IPS-20b (cell line): ENCODE data around the gene RAN.

Experiments
- H3K27ac ChIP-seq: one replicate; pipeline ENCODE4 v1.5.1; 2013; ENCODE audit warnings: low read length
- H3K27me3 ChIP-seq: 2 replicates; pipeline ENCODE4 v1.6.1; 2013; ENCODE audit warnings: mild to moderate bottlenecking, low read length, inconsistent platforms; ENCODE audit not compliant: insufficient read depth
- H3K36me3 ChIP-seq: 2 replicates; pipeline ENCODE4 v1.6.1; 2013; ENCODE audit warnings: low read depth, mild to moderate bottlenecking, inconsistent platforms, low read length, moderate library complexity; ENCODE audit not compliant: insufficient read depth
- H3K4me1 ChIP-seq: 2 replicates; pipeline ENCODE4 v1.6.1; 2013; ENCODE audit warnings: mild to moderate bottlenecking, control low read depth, inconsistent platforms, low read length, moderate library complexity; ENCODE audit not compliant: insufficient read depth
- H3K4me3 ChIP-seq: 2 replicates; pipeline ENCODE4 v1.5.1; 2013; ENCODE audit warnings: mild to moderate bottlenecking, low read length, inconsistent platforms
- H3K9ac ChIP-seq: 2 replicates; pipeline ENCODE4 v1.6.1; 2013; ENCODE audit warnings: low read depth, mild to moderate bottlenecking, inconsistent platforms, low read length, moderate library complexity
- H3K9me3 ChIP-seq: 2 replicates; pipeline ENCODE4 v1.6.1; 2013; ENCODE audit warnings: mild to moderate bottlenecking, low read depth, low read length, inconsistent platforms; ENCODE audit not compliant: insufficient read depth

Gene RAN

GRCh38 chr12:130920723-130921381 lies 49.0 kb downstream of the RAN start:
- no peak overlapping the region for H3K4me3 ChIP-seq
- H3K27ac ChIP-seq = no peak overlapping the region
- no peaks in the 10 kb centered on the region for H3K9me3 ChIP-seq
- H3K27me3 ChIP-seq = peaks cover 13% of the 10 kb centered on the region; the same call in 1 of the 2 replicates
- no peaks in the 10 kb centered on the region for H3K4me1 ChIP-seq
- no peak overlapping the region for H3K9ac ChIP-seq
- H3K36me3 ChIP-seq = no peaks in the 10 kb centered on the region

GRCh38 chr12:130922511-130922953 lies 50.7 kb downstream of the RAN start:
- Histone ChIP-seq H3K36me3 (no peaks in the 10 kb centered on the region), H3K27me3 (peaks cover under 1% of the 10 kb centered on the region; the same call in 1 of the 2 replicates), H3K4me3 (no peak overlapping the region), H3K9me3 (no peaks in the 10 kb centered on the region), H3K27ac (no peak overlapping the region), H3K4me1 (no peaks in the 10 kb centered on the region), H3K9ac (no peak overlapping the region)

GRCh38 chr12:130924966-130925665 lies 53.2 kb downstream of the RAN start:
- Histone ChIP-seq H3K27ac (no peak overlapping the region), H3K9me3 (no peaks in the 10 kb centered on the region), H3K9ac (no peak overlapping the region), H3K4me1 (no peaks in the 10 kb centered on the region), H3K36me3 (no peaks in the 10 kb centered on the region), H3K27me3 (no peaks in the 10 kb centered on the region), H3K4me3 (no peak overlapping the region)

GRCh38 chr12:130925666-130926015 lies 53.8 kb downstream of the RAN start:
- Histone ChIP-seq H3K27me3 (no peaks in the 10 kb centered on the region), H3K4me1 (no peaks in the 10 kb centered on the region), H3K4me3 (no peak overlapping the region), H3K27ac (no peak overlapping the region), H3K9ac (no peak overlapping the region), H3K9me3 (no peaks in the 10 kb centered on the region), H3K36me3 (no peaks in the 10 kb centered on the region)
